Naive B cell (primary cell): ENCODE results near the gene TSPAN33. TPM values are rescaled to one million over a fixed set of nuclear protein-coding genes. Genes with fewer than 3 reads are reported as not detected.
A peak's percentile ranks its signal among the peaks of the same experiment; 100 is the strongest.
"Not testable (repeated sequence)": the region's sequence is repeated elsewhere in the genome, so short reads cannot be mapped to it uniquely, and the experiment has no call there.

Experiments used
- ATAC-seq, 2 donors: fragments of 150-1000 bp; cut with Tn5 transposase; 2 replicates each; pipeline ENCODE4 v1.10.0; 2021; ENCODE audit warnings: low read depth in 2 of 2, mild to moderate bottlenecking in 2 of 2, moderate library complexity in 2 of 2
- DNase-seq: peaks from one replicate; pipeline ENCODE4 v3.0.0; 2022
- H3K27ac Mint-ChIP-seq, 6 donors: one replicate each; pipeline ENCODE4 v1.8.0; 2020 to 2022; ENCODE audit warnings: mild to moderate bottlenecking in 6 of 6, mixed read lengths in 6 of 6, moderate library complexity in 5 of 6, inconsistent platforms in 2 of 6
- H3K27me3 Mint-ChIP-seq, 3 donors: one replicate each; pipeline ENCODE4 v1.8.0; 2021 to 2022; ENCODE audit warnings: mixed read lengths in 3 of 3, mild to moderate bottlenecking in 1 of 3
- H3K36me3 Mint-ChIP-seq, 2 donors: one replicate each; pipeline ENCODE4 v1.8.0; 2020 to 2022; ENCODE audit warnings: mixed read lengths in 2 of 2, inconsistent platforms in 1 of 2, mild to moderate bottlenecking in 1 of 2
- H3K4me1 Mint-ChIP-seq, 3 donors: one replicate each; pipeline ENCODE4 v1.8.0; 2020 to 2022; ENCODE audit warnings: mixed read lengths in 3 of 3, inconsistent platforms in 1 of 3, mild to moderate bottlenecking in 1 of 3, moderate library complexity in 1 of 3
- H3K4me3 Mint-ChIP-seq, 8 donors: one replicate each; pipeline ENCODE4 v1.8.0; 2020 to 2022; ENCODE audit warnings: mild to moderate bottlenecking in 8 of 8, mixed read lengths in 8 of 8, moderate library complexity in 8 of 8, inconsistent platforms in 2 of 8
- H3K9me3 Mint-ChIP-seq, 7 donors: one replicate each; pipeline ENCODE4 v1.8.0; 2020 to 2022; ENCODE audit warnings: mixed read lengths in 7 of 7, mild to moderate bottlenecking in 5 of 7, inconsistent platforms in 2 of 7, moderate library complexity in 1 of 7
- polyA plus RNA-seq, 6 donors: library from polyadenylated mRNA; unstranded; fragments of 300-500 nt; fragmentation: Illumina TruSeq; gene quantifications; one replicate each; pipeline ENCODE4 v1.2.3, GENCODE V29; 2021; ENCODE audit warnings: low read depth in 6 of 6

The TSPAN33 gene
- polyA plus RNA-seq, 6 donors from 2014 or later, result 92.8 to 171 (median 136) TPM

GRCh38 chr7:129121501-129122077 is 22.9 kb upstream of the TSPAN33 start:
- H3K27ac Mint-ChIP-seq, result peak overlapping the region in 3 of 6 donors; percentile 29 to 70 (median 59)
- not testable (repeated sequence) for ATAC-seq, H3K27me3 Mint-ChIP-seq, H3K36me3 Mint-ChIP-seq, DNase-seq
- H3K4me3 Mint-ChIP-seq, result peak overlapping the region in 2 of 8 donors; percentile 25 to 67
- peaks cover 0 to 11% (median 2%) of the 10 kb centered on the region in 7 donors for H3K9me3 Mint-ChIP-seq
- H3K4me1 Mint-ChIP-seq, result peaks cover 20 to 35% (median 21%) of the 10 kb centered on the region in 3 donors

GRCh38 chr7:129122078-129122750 is 22.3 kb upstream of the TSPAN33 start:
- Mint-ChIP-seq H3K27me3 (no peaks in the 10 kb centered on the region), H3K9me3 (peaks cover 0 to 11% (median 2%) of the 10 kb centered on the region in 7 donors), H3K4me3 (peak overlapping the region in 6 of 8 donors; percentile 6 to 67 (median 18)), H3K4me1 (peaks cover 20 to 35% (median 21%) of the 10 kb centered on the region in 3 donors), H3K36me3 (peaks cover 0 to 8% of the 10 kb centered on the region in 2 donors), H3K27ac (peak overlapping the region; percentile 42 to 86 (median 76))
- ATAC-seq, result no peak
- DNase-seq, result no peak

- Mint-ChIP-seq H3K4me1 (peaks cover 20 to 35% (median 21%) of the 10 kb centered on the region in 3 donors), H3K27ac (peak overlapping the region in 5 of 6 donors; percentile 42 to 86 (median 82)), H3K9me3 (peaks cover 0 to 11% (median 2%) of the 10 kb centered on the region in 7 donors), H3K27me3 (no peaks in the 10 kb centered on the region), H3K36me3 (peaks cover 0 to 8% of the 10 kb centered on the region in 2 donors), H3K4me3 (peak overlapping the region in 6 of 8 donors; percentile 6 to 55 (median 13))
- ATAC-seq, result peak; percentile 97 to 98
- DNase-seq, result peak; percentile 33
These were observed 21.6 kb upstream of the TSPAN33 start for GRCh38 chr7:129122751-129123509.

- Mint-ChIP-seq H3K36me3 (peaks cover 0 to 8% of the 10 kb centered on the region in 2 donors), H3K27me3 (no peaks in the 10 kb centered on the region), H3K4me1 (peaks cover 20 to 35% (median 21%) of the 10 kb centered on the region in 3 donors), H3K27ac (peak overlapping the region in 1 of 6 donors; percentile 56), H3K9me3 (peaks cover 0 to 11% (median 2%) of the 10 kb centered on the region in 7 donors), H3K4me3 (no peak overlapping the region)
- no peak for ATAC-seq
- DNase-seq, result no peak
These were observed 21.0 kb upstream of the TSPAN33 start for GRCh38 chr7:129123510-129123857.

- ATAC-seq (no peak), DNase-seq (no peak)
- H3K27me3 Mint-ChIP-seq, result no peaks in the 10 kb centered on the region
- H3K36me3 Mint-ChIP-seq, result peaks cover 0 to 1% of the 10 kb centered on the region in 2 donors
- no peak overlapping the region for H3K27ac Mint-ChIP-seq
- H3K4me1 Mint-ChIP-seq, result peaks cover 16 to 29% (median 25%) of the 10 kb centered on the region in 3 donors
- peaks cover 0 to 3% (median 2%) of the 10 kb centered on the region in 7 donors for H3K9me3 Mint-ChIP-seq
- H3K4me3 Mint-ChIP-seq, result no peak overlapping the region
These were observed 18.2 kb upstream of the TSPAN33 start for GRCh38 chr7:129126314-129126713.

GRCh38 chr7:129127154-129127553 is 17.4 kb upstream of the TSPAN33 start:
- no peaks in the 10 kb centered on the region for H3K27me3 Mint-ChIP-seq
- H3K9me3 Mint-ChIP-seq, result no peaks in the 10 kb centered on the region

GRCh38 chr7:129127601-129128000 is 16.9 kb upstream of the TSPAN33 start:
- no peak overlapping the region for H3K27ac Mint-ChIP-seq
- no peak for ATAC-seq
- no peak for DNase-seq
- peaks cover 9 to 20% (median 18%) of the 10 kb centered on the region in 3 donors for H3K4me1 Mint-ChIP-seq
- no peaks in the 10 kb centered on the region for H3K9me3 Mint-ChIP-seq
- no peaks in the 10 kb centered on the region for H3K36me3 Mint-ChIP-seq
- H3K4me3 Mint-ChIP-seq, result no peak overlapping the region
- H3K27me3 Mint-ChIP-seq, result no peaks in the 10 kb centered on the region

More at GRCh38 chr7:129127154-129127553, 17.4 kb upstream of the TSPAN33 start:
- H3K4me3 Mint-ChIP-seq, result no peak overlapping the region
- H3K36me3 Mint-ChIP-seq, result no peaks in the 10 kb centered on the region
- no peak for DNase-seq
- no peak overlapping the region for H3K27ac Mint-ChIP-seq
- H3K4me1 Mint-ChIP-seq, result peaks cover 12 to 21% (median 20%) of the 10 kb centered on the region in 3 donors
- ATAC-seq, result no peak

- Mint-ChIP-seq H3K27ac (peak overlapping the region; percentile 93 to 99 (median 96)), H3K4me3 (peak overlapping the region; percentile 22 to 92 (median 82)), H3K36me3 (peaks cover 0 to 6% of the 10 kb centered on the region in 2 donors), H3K9me3 (peaks cover 0 to 2% (median 0%) of the 10 kb centered on the region in 7 donors), H3K27me3 (no peaks in the 10 kb centered on the region), H3K4me1 (peaks cover 31 to 63% (median 59%) of the 10 kb centered on the region in 3 donors)
- ATAC-seq (no peak), DNase-seq (no peak)
These were observed 10.0 kb upstream of the TSPAN33 start for GRCh38 chr7:129134356-129134987.

- peak; percentile 75 for DNase-seq
- peak overlapping the region; percentile 93 to 98 (median 96) for H3K27ac Mint-ChIP-seq
- H3K27me3 Mint-ChIP-seq, result no peaks in the 10 kb centered on the region
- H3K9me3 Mint-ChIP-seq, result peaks cover 0 to 2% (median 0%) of the 10 kb centered on the region in 7 donors
- H3K4me3 Mint-ChIP-seq, result peak overlapping the region; percentile 59 to 90 (median 83)
- peaks cover 35 to 73% (median 62%) of the 10 kb centered on the region in 3 donors for H3K4me1 Mint-ChIP-seq
- peak; percentile 93 to 95 for ATAC-seq
- H3K36me3 Mint-ChIP-seq, result peaks cover 0 to 6% of the 10 kb centered on the region in 2 donors
These were observed 7.4 kb upstream of the TSPAN33 start for GRCh38 chr7:129136887-129137642.

GRCh38 chr7:129143724-129144094 is 798 bp upstream of the TSPAN33 start:
- no peaks in the 10 kb centered on the region for H3K9me3 Mint-ChIP-seq
- no peaks in the 10 kb centered on the region for H3K27me3 Mint-ChIP-seq
- peak overlapping the region; percentile 92 to 99 (median 98) for H3K4me3 Mint-ChIP-seq
- peaks cover 5 to 8% of the 10 kb centered on the region in 2 donors for H3K36me3 Mint-ChIP-seq
- no peak for ATAC-seq
- no peak for DNase-seq
- peak overlapping the region in 5 of 6 donors; percentile 1 to 98 (median 84) for H3K27ac Mint-ChIP-seq
- peaks cover 55 to 68% (median 60%) of the 10 kb centered on the region in 3 donors for H3K4me1 Mint-ChIP-seq

- Mint-ChIP-seq H3K36me3 (peaks cover 8 to 12% of the 10 kb centered on the region in 2 donors), H3K4me1 (peaks cover 64 to 72% (median 70%) of the 10 kb centered on the region in 3 donors), H3K9me3 (no peaks in the 10 kb centered on the region), H3K27ac (peak overlapping the region; percentile 98 to 100 (median 99)), H3K27me3 (no peaks in the 10 kb centered on the region), H3K4me3 (peak overlapping the region; percentile 92 to 99 (median 98))
- ATAC-seq (peak; percentile 22 to 39), DNase-seq (peak; percentile 56)
These were observed 544 bp downstream of the TSPAN33 start for GRCh38 chr7:129144834-129145668.
